ENCODE data around the gene KCNJ6.
A peak's percentile ranks its signal among the peaks of the same experiment; 100 is the strongest.
"Not testable (repeated sequence)": the region's sequence is repeated elsewhere in the genome, so short reads cannot be mapped to it uniquely, and the experiment has no call there.

Gene KCNJ6

GRCh38 chr21:37590836-37591235 lies 325.4 kb downstream of the KCNJ6 start:
- H3K9me3 ChIP-seq (ENCODE audit: control extremely low read depth in 1 of 5, control insufficient read depth in 4 of 5, insufficient read depth in 2 of 5, low read depth in 1 of 5, low read length in 4 of 5); H3K27me3 ChIP-seq (replicated peaks in 2 of 5; ENCODE audit: control insufficient read depth in 4 of 5, insufficient read depth in 5 of 5, low read length in 4 of 5); H3K27ac ChIP-seq (ENCODE audit: insufficient read depth in 1 of 2, low read depth in 1 of 2, low read length in 2 of 2, poor library complexity in 1 of 2, severe bottlenecking in 2 of 2); H3K4me1 ChIP-seq (ENCODE audit: control extremely low read depth in 1 of 4, control insufficient read depth in 4 of 4, insufficient read depth in 4 of 4, low read length in 3 of 4); H3K4me3 ChIP-seq (ENCODE audit: control insufficient read depth in 1 of 7, extremely low read depth in 1 of 7, insufficient read depth in 4 of 7, low read depth in 2 of 7, low read length in 6 of 7); DNase-seq; CTCF ChIA-PET; POLR2A ChIA-PET; H3K36me3 ChIP-seq (ENCODE audit: control insufficient read depth in 4 of 4, insufficient read depth in 4 of 4, low read length in 3 of 4): not testable (repeated sequence)
- 83% methylated on average over 5 of the region's 8 CpGs for whole genome bisulfite sequencing (ENCODE audit: insufficient coverage)

GRCh38 chr21:37588644-37589043 lies 327.6 kb downstream of the KCNJ6 start:
- POLR2A ChIA-PET, result not testable (repeated sequence)

GRCh38 chr21:37587635-37588177 lies 328.6 kb downstream of the KCNJ6 start:
- H3K27me3 ChIP-seq (replicated peaks in 2 of 5; ENCODE audit: control insufficient read depth in 4 of 5, insufficient read depth in 5 of 5, low read length in 4 of 5), result no peaks in the 10 kb centered on the region
- POLR2A ChIA-PET, result no interaction called here
- no peaks in the 10 kb centered on the region for H3K4me1 ChIP-seq (ENCODE audit: control extremely low read depth in 1 of 4, control insufficient read depth in 4 of 4, insufficient read depth in 4 of 4, low read length in 3 of 4)
- H3K36me3 ChIP-seq (ENCODE audit: control insufficient read depth in 4 of 4, insufficient read depth in 4 of 4, low read length in 3 of 4), result no peaks in the 10 kb centered on the region
- H3K4me3 ChIP-seq (ENCODE audit: control insufficient read depth in 1 of 7, extremely low read depth in 1 of 7, insufficient read depth in 4 of 7, low read depth in 2 of 7, low read length in 6 of 7), result no peak overlapping the region
- CTCF ChIA-PET, result interaction anchor here (1.0 kb wide), 1 partner anchor 124 kb away, joined by 3 read pairs; no protein-coding TSS in a partner anchor
- no peak overlapping the region for H3K27ac ChIP-seq (ENCODE audit: insufficient read depth in 1 of 2, low read depth in 1 of 2, low read length in 2 of 2, poor library complexity in 1 of 2, severe bottlenecking in 2 of 2)
- 100% methylated on average over 3 of the region's 5 CpGs for WGBS (ENCODE audit: insufficient coverage)
- DNase-seq, result no peak
- H3K9me3 ChIP-seq (ENCODE audit: control extremely low read depth in 1 of 5, control insufficient read depth in 4 of 5, insufficient read depth in 2 of 5, low read depth in 1 of 5, low read length in 4 of 5), result no peaks in the 10 kb centered on the region

More at GRCh38 chr21:37588644-37589043, 327.6 kb downstream of the KCNJ6 start:
- not testable (repeated sequence) for DNase-seq; H3K4me3 ChIP-seq (ENCODE audit: control insufficient read depth in 1 of 7, extremely low read depth in 1 of 7, insufficient read depth in 4 of 7, low read depth in 2 of 7, low read length in 6 of 7); H3K27ac ChIP-seq (ENCODE audit: insufficient read depth in 1 of 2, low read depth in 1 of 2, low read length in 2 of 2, poor library complexity in 1 of 2, severe bottlenecking in 2 of 2); H3K36me3 ChIP-seq (ENCODE audit: control insufficient read depth in 4 of 4, insufficient read depth in 4 of 4, low read length in 3 of 4); H3K4me1 ChIP-seq (ENCODE audit: control extremely low read depth in 1 of 4, control insufficient read depth in 4 of 4, insufficient read depth in 4 of 4, low read length in 3 of 4); H3K9me3 ChIP-seq (ENCODE audit: control extremely low read depth in 1 of 5, control insufficient read depth in 4 of 5, insufficient read depth in 2 of 5, low read depth in 1 of 5, low read length in 4 of 5); H3K27me3 ChIP-seq (replicated peaks in 2 of 5; ENCODE audit: control insufficient read depth in 4 of 5, insufficient read depth in 5 of 5, low read length in 4 of 5)
- WGBS (ENCODE audit: insufficient coverage), result 93% methylated on average over 3 of the region's 8 CpGs
- CTCF ChIA-PET, result interaction anchor here (1.0 kb wide), 1 partner anchor 125 kb away, joined by 3 read pairs; no protein-coding TSS in a partner anchor

- POLR2A ChIA-PET, result no interaction called here
- Histone ChIP-seq H3K9me3 (ENCODE audit: control extremely low read depth in 1 of 5, control insufficient read depth in 4 of 5, insufficient read depth in 2 of 5, low read depth in 1 of 5, low read length in 4 of 5) (no peaks in the 10 kb centered on the region), H3K27ac (ENCODE audit: insufficient read depth in 1 of 2, low read depth in 1 of 2, low read length in 2 of 2, poor library complexity in 1 of 2, severe bottlenecking in 2 of 2) (no peak overlapping the region), H3K36me3 (ENCODE audit: control insufficient read depth in 4 of 4, insufficient read depth in 4 of 4, low read length in 3 of 4) (no peaks in the 10 kb centered on the region), H3K4me1 (ENCODE audit: control extremely low read depth in 1 of 4, control insufficient read depth in 4 of 4, insufficient read depth in 4 of 4, low read length in 3 of 4) (no peaks in the 10 kb centered on the region), H3K4me3 (ENCODE audit: control insufficient read depth in 1 of 7, extremely low read depth in 1 of 7, insufficient read depth in 4 of 7, low read depth in 2 of 7, low read length in 6 of 7) (no peak overlapping the region), H3K27me3 (replicated peaks in 2 of 5; ENCODE audit: control insufficient read depth in 4 of 5, insufficient read depth in 5 of 5, low read length in 4 of 5) (no peaks in the 10 kb centered on the region)
- CTCF ChIA-PET, result no interaction called here
- no peak for DNase-seq
- 100% methylated on average over 2 of the region's 4 CpGs for WGBS (ENCODE audit: insufficient coverage)
Measured at GRCh38 chr21:37587203-37587602, 329.1 kb downstream of the KCNJ6 start.

- 84% methylated on average over 5 of the region's 5 CpGs for WGBS (ENCODE audit: insufficient coverage)
- H3K27ac ChIP-seq (ENCODE audit: insufficient read depth in 1 of 2, low read depth in 1 of 2, low read length in 2 of 2, poor library complexity in 1 of 2, severe bottlenecking in 2 of 2), result no peak overlapping the region
- H3K36me3 ChIP-seq (ENCODE audit: control insufficient read depth in 4 of 4, insufficient read depth in 4 of 4, low read length in 3 of 4), result no peaks in the 10 kb centered on the region
- no peak overlapping the region for H3K4me3 ChIP-seq (ENCODE audit: control insufficient read depth in 1 of 7, extremely low read depth in 1 of 7, insufficient read depth in 4 of 7, low read depth in 2 of 7, low read length in 6 of 7)
- peaks cover 0 to 5% (median 5%) of the 10 kb centered on the region in 4 experiments for H3K4me1 ChIP-seq (ENCODE audit: control extremely low read depth in 1 of 4, control insufficient read depth in 4 of 4, insufficient read depth in 4 of 4, low read length in 3 of 4)
- H3K27me3 ChIP-seq (replicated peaks in 2 of 5; ENCODE audit: control insufficient read depth in 4 of 5, insufficient read depth in 5 of 5, low read length in 4 of 5), result no peaks in the 10 kb centered on the region
- POLR2A ChIA-PET, result no interaction called here
- peaks cover under 1 to 21% (median 8%) of the 10 kb centered on the region in 5 experiments for H3K9me3 ChIP-seq (ENCODE audit: control extremely low read depth in 1 of 5, control insufficient read depth in 4 of 5, insufficient read depth in 2 of 5, low read depth in 1 of 5, low read length in 4 of 5)
- peak; percentile 40 to 66 (median 66) for DNase-seq
- CTCF ChIA-PET, result interaction anchor here (1.2 to 1.4 kb wide), 2 partner anchors 19 to 71 kb away, joined by 3 read pairs; no protein-coding TSS in a partner anchor
Measured at GRCh38 chr21:37582590-37582989, 333.7 kb downstream of the KCNJ6 start.

- peak in 2 of 3 donors; percentile 52 to 61 for DNase-seq
- Histone ChIP-seq H3K4me1 (ENCODE audit: control extremely low read depth in 1 of 4, control insufficient read depth in 4 of 4, insufficient read depth in 4 of 4, low read length in 3 of 4) (peaks cover 0 to 5% (median 5%) of the 10 kb centered on the region in 4 experiments), H3K4me3 (ENCODE audit: control insufficient read depth in 1 of 7, extremely low read depth in 1 of 7, insufficient read depth in 4 of 7, low read depth in 2 of 7, low read length in 6 of 7) (no peak overlapping the region), H3K27ac (ENCODE audit: insufficient read depth in 1 of 2, low read depth in 1 of 2, low read length in 2 of 2, poor library complexity in 1 of 2, severe bottlenecking in 2 of 2) (no peak overlapping the region), H3K9me3 (ENCODE audit: control extremely low read depth in 1 of 5, control insufficient read depth in 4 of 5, insufficient read depth in 2 of 5, low read depth in 1 of 5, low read length in 4 of 5) (peaks cover 2 to 25% (median 11%) of the 10 kb centered on the region in 5 experiments), H3K27me3 (replicated peaks in 2 of 5; ENCODE audit: control insufficient read depth in 4 of 5, insufficient read depth in 5 of 5, low read length in 4 of 5) (no peaks in the 10 kb centered on the region), H3K36me3 (ENCODE audit: control insufficient read depth in 4 of 4, insufficient read depth in 4 of 4, low read length in 3 of 4) (no peaks in the 10 kb centered on the region)
- POLR2A ChIA-PET, result no interaction called here
- 0% methylated on average over 2 of the region's 3 CpGs for WGBS (ENCODE audit: insufficient coverage)
- CTCF ChIA-PET, result no interaction called here
Measured at GRCh38 chr21:37580666-37581065, 335.6 kb downstream of the KCNJ6 start.

GRCh38 chr21:37579356-37579755 lies 336.9 kb downstream of the KCNJ6 start:
- ChIA-PET POLR2A (no interaction called here), CTCF (interaction anchor here (1.1 to 1.7 kb wide), 3 partner anchors 10 to 83 kb away, joined by 3 to 11 read pairs (median 4); no protein-coding TSS in a partner anchor)
- Histone ChIP-seq H3K27ac (ENCODE audit: insufficient read depth in 1 of 2, low read depth in 1 of 2, low read length in 2 of 2, poor library complexity in 1 of 2, severe bottlenecking in 2 of 2) (no peak overlapping the region), H3K4me1 (ENCODE audit: control extremely low read depth in 1 of 4, control insufficient read depth in 4 of 4, insufficient read depth in 4 of 4, low read length in 3 of 4) (peaks cover 0 to 5% (median 5%) of the 10 kb centered on the region in 4 experiments), H3K4me3 (ENCODE audit: control insufficient read depth in 1 of 7, extremely low read depth in 1 of 7, insufficient read depth in 4 of 7, low read depth in 2 of 7, low read length in 6 of 7) (no peak overlapping the region), H3K27me3 (replicated peaks in 2 of 5; ENCODE audit: control insufficient read depth in 4 of 5, insufficient read depth in 5 of 5, low read length in 4 of 5) (no peaks in the 10 kb centered on the region), H3K9me3 (ENCODE audit: control extremely low read depth in 1 of 5, control insufficient read depth in 4 of 5, insufficient read depth in 2 of 5, low read depth in 1 of 5, low read length in 4 of 5) (peaks cover 2 to 25% (median 11%) of the 10 kb centered on the region in 5 experiments), H3K36me3 (ENCODE audit: control insufficient read depth in 4 of 4, insufficient read depth in 4 of 4, low read length in 3 of 4) (no peaks in the 10 kb centered on the region)
- DNase-seq, result no peak
- WGBS (ENCODE audit: insufficient coverage), result no CpG with 5 or more reads among the region's 1 CpG

All from common myeloid progenitor, CD34-positive (primary cell).